MM.1S (cell line): ENCODE data around the gene LCAT.

Experiments
- CTCF ChIP-seq: fragments of 300-600 bp; sonication (generic); IDR thresholded peaks from 2 replicates; pipeline ENCODE4 v1.5.1; 2016; ENCODE audit warnings: antibody characterized with exemption, low read length, mixed read lengths
- EZH2 ChIP-seq: fragments of 300-600 bp; sonication (generic); optimal IDR thresholded peaks from 2 replicates; pipeline ENCODE3; 2017; ENCODE audit warnings: low read depth, mild to moderate bottlenecking, antibody characterized with exemption, low read length, mixed read lengths
- EZH2phosphoT487 ChIP-seq: fragments of 300-600 bp; sonication (generic); IDR thresholded peaks from 2 replicates; pipeline ENCODE4 v1.6.1; 2018; ENCODE audit warnings: antibody characterized with exemption, low read length

GRCh38 chr16:67902831-67903230, 41.1 kb downstream of the LCAT start:
- TF ChIP-seq CTCF (no peak), EZH2phosphoT487 (no peak), EZH2 (no peak)
